A549 (cell line): Measurements from ENCODE around the gene ACSBG1.

Source experiments
- REST ChIP-seq: fragments of 200-600 bp; sonication (generic); IDR thresholded peaks from 2 replicates; pipeline ENCODE4 v1.6.1; 2016; ENCODE audit warnings: antibody characterized with exemption, mild to moderate bottlenecking, moderate library complexity
- SREBF2 ChIP-seq: fragments of 450-650 bp; IDR thresholded peaks from 2 replicates; pipeline ENCODE4 v1.6.1; 2014; ENCODE audit warnings: mild to moderate bottlenecking, moderate library complexity
- TF ChIP-seq, protein P1 (sequence below): fragments of 150-350 bp; IDR thresholded peaks from 2 replicates; pipeline ENCODE4 v1.6.1; 2014; ENCODE audit warnings: low read depth, mild to moderate bottlenecking, low read length
- TF ChIP-seq, protein P2 (sequence below): fragments of >200 bp; sonication (Bioruptor Twin); formaldehyde crosslinking; IDR thresholded peaks from 3 replicates; pipeline ENCODE4 v1.5.1; 2016

DNA sequence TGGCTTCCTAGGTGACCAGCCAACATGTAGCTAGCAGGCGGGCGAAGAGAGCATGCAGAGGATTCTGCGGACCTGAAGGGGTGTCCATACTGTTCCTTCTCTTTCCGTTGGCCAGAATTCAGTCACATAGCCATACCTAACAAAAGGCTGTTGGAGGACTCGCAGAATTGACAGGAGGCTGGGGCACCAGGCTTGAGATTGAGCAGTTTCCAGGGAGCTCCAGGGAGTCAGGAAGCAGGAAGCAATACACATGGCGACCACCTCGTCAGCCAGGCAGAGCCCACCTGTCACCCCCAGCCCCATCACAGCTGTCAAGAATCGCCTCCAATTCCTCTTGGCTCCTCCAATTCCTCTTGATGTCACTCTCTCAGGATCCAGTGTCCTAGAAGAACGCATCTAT lies 16.8 kb upstream of the ACSBG1 start:
- TF ChIP-seq, protein P1, sequence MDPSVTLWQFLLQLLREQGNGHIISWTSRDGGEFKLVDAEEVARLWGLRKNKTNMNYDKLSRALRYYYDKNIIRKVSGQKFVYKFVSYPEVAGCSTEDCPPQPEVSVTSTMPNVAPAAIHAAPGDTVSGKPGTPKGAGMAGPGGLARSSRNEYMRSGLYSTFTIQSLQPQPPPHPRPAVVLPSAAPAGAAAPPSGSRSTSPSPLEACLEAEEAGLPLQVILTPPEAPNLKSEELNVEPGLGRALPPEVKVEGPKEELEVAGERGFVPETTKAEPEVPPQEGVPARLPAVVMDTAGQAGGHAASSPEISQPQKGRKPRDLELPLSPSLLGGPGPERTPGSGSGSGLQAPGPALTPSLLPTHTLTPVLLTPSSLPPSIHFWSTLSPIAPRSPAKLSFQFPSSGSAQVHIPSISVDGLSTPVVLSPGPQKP = no peak
- no peak for TF ChIP-seq SREBF2
- TF ChIP-seq, protein P2, sequence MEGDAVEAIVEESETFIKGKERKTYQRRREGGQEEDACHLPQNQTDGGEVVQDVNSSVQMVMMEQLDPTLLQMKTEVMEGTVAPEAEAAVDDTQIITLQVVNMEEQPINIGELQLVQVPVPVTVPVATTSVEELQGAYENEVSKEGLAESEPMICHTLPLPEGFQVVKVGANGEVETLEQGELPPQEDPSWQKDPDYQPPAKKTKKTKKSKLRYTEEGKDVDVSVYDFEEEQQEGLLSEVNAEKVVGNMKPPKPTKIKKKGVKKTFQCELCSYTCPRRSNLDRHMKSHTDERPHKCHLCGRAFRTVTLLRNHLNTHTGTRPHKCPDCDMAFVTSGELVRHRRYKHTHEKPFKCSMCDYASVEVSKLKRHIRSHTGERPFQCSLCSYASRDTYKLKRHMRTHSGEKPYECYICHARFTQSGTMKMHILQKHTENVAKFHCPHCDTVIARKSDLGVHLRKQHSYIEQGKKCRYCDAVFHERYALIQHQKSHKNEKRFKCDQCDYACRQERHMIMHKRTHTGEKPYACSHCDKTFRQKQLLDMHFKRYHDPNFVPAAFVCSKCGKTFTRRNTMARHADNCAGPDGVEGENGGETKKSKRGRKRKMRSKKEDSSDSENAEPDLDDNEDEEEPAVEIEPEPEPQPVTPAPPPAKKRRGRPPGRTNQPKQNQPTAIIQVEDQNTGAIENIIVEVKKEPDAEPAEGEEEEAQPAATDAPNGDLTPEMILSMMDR = no peak
- no peak for TF ChIP-seq REST
